ENCODE data around the gene KCNJ9. TPM values are rescaled to one million over a fixed set of nuclear protein-coding genes. Genes with fewer than 3 reads are reported as not detected.

KCNJ9 gene
- total and polyA plus RNA-seq, 2 of the 13 experiments (the other 11 are each of a cell fraction or from before 2014, with no cell fraction given), result not detected

- TF ChIP-seq RERE (CRISPR knock-in tag; IDR thresholded peaks at IDR 0.05; ENCODE audit: low read depth) (no peak), GMEB2 (CRISPR knock-in tag; IDR thresholded peaks at IDR 0.05; ENCODE audit: low read depth) (no peak), NR2C2 (CRISPR knock-in tag; IDR thresholded peaks at IDR 0.05; ENCODE audit: borderline replicate concordance) (no peak), ZNF619 (CRISPR knock-in tag; IDR thresholded peaks at IDR 0.05) (no peak), PTBP1 (IDR thresholded peaks at IDR 0.05; ENCODE audit: low read depth, low read length, poor library complexity, severe bottlenecking) (no peak), FOSL2 (CRISPR knock-in tag; IDR thresholded peaks at IDR 0.05) (0 out of 2 replicates have a peak, but pooled peaks have one; percentile 8), KDM4B (CRISPR knock-in tag; IDR thresholded peaks at IDR 0.05) (0 out of 2 replicates have a peak, but pooled peaks have one; percentile 36), ZNF407 (CRISPR knock-in tag; IDR thresholded peaks at IDR 0.05; ENCODE audit: not compliant biosample characterization) (no peak), SMAD3 (CRISPR knock-in tag; IDR thresholded peaks at IDR 0.05) (no peak), MBD4 (IDR thresholded peaks at IDR 0.05; ENCODE audit: borderline replicate concordance, low read length) (no peak), ZNF121 (CRISPR knock-in tag; IDR thresholded peaks at IDR 0.05) (no peak), ZNF614 (CRISPR knock-in tag; IDR thresholded peaks at IDR 0.05; ENCODE audit: borderline replicate concordance) (no peak; the same call in 1 of the 2 replicates), GTF2F1 (IDR thresholded peaks at IDR 0.05; ENCODE audit: low read length) (no peak)
These were observed 17.7 kb downstream of the KCNJ9 start (continued) for GRCh38 chr1:160098852-160099561.
